Natural killer cell (primary cell): ENCODE results near the gene TP53RK. TPM values are rescaled to one million over a fixed set of nuclear protein-coding genes. Genes with fewer than 3 reads are reported as not detected.

Source experiments
- ATAC-seq, 3 donors: fragments of 150-1000 bp in 2 of 3; fragments of 200-7000 bp in 1 of 3; cut with Tn5 transposase; 1 replicate in 1 of 3; 2 replicates in 2 of 3; pipeline ENCODE4 v1.10.0; 2021; ENCODE audit warnings: mild to moderate bottlenecking in 2 of 3, moderate library complexity in 2 of 3
- DNase-seq, 2 donors: peaks; one replicate each; pipeline versions ENCODE4 v3.0.0 to v3.0.0-alpha.2; 2013 to 2021; ENCODE audit warnings: mixed read lengths in 1 of 2
- H3K27ac ChIP-seq: one replicate; pipeline ENCODE4 v1.5.1; 2013; ENCODE audit warnings: mild to moderate bottlenecking, low read length
- H3K27me3 ChIP-seq: one replicate; pipeline ENCODE4 v1.6.1; 2013; ENCODE audit warnings: low read length; ENCODE audit not compliant: control insufficient read depth, insufficient read depth
- H3K36me3 ChIP-seq: one replicate; pipeline ENCODE4 v1.6.1; 2013; ENCODE audit warnings: low read length; ENCODE audit not compliant: control insufficient read depth, insufficient read depth
- H3K4me1 ChIP-seq: one replicate; pipeline ENCODE4 v1.6.1; 2013; ENCODE audit warnings: low read length; ENCODE audit not compliant: control insufficient read depth, insufficient read depth
- H3K4me3 ChIP-seq: one replicate; pipeline ENCODE4 v1.5.1; 2013; ENCODE audit warnings: low read length
- H3K9me3 ChIP-seq: one replicate; pipeline ENCODE4 v1.6.1; 2013; ENCODE audit warnings: low read length; ENCODE audit not compliant: control insufficient read depth, insufficient read depth
- H3K27ac Mint-ChIP-seq, 2 donors: one replicate each; pipeline ENCODE4 v1.8.0; 2022; ENCODE audit warnings: mild to moderate bottlenecking in 2 of 2, mixed read lengths in 2 of 2, moderate library complexity in 1 of 2
- H3K27me3 Mint-ChIP-seq, 2 donors: one replicate each; pipeline ENCODE4 v1.8.0; 2022; ENCODE audit warnings: low read depth in 2 of 2, mixed read lengths in 2 of 2
- H3K36me3 Mint-ChIP-seq: one replicate; pipeline ENCODE4 v1.8.0; 2022; ENCODE audit warnings: mixed read lengths
- H3K4me1 Mint-ChIP-seq, 2 donors: one replicate each; pipeline ENCODE4 v1.8.0; 2022; ENCODE audit warnings: mixed read lengths in 2 of 2
- H3K4me3 Mint-ChIP-seq: one replicate; pipeline ENCODE4 v1.8.0; 2022; ENCODE audit warnings: mild to moderate bottlenecking, moderate library complexity, mixed read lengths
- H3K9me3 Mint-ChIP-seq, 2 donors: one replicate each; pipeline ENCODE4 v1.8.0; 2022; ENCODE audit warnings: mixed read lengths in 2 of 2
- WGBS: methylation state at CpG from one replicate; pipeline ENCODE4 v1.1.7; 2013; ENCODE audit warnings: missing lambda C conversion rate; ENCODE audit not compliant: insufficient coverage; 5-methylcytosine and 5-hydroxymethylcytosine counted together
- intact Hi-C: fragments of 100-400 bp; cut with micrococcal nuclease; formaldehyde crosslinking; loops from one replicate; pipeline ENCODE4 v1.14.2; 2022
- total RNA-seq, 4 donors: library from RNA; stranded (reverse); fragments of 120-200 nt in 1 of 4; gene quantifications; one replicate each; pipeline versions ENCODE4 v1.2.3 to v1.2.4, GENCODE V29; 2013 to 2022
- TF ChIP-seq, protein P1 (sequence below): fragments of 200-600 bp; IDR thresholded peaks from one replicate; pipeline ENCODE4 v1.8.0; 2022; ENCODE audit warnings: antibody characterized with exemption

The TP53RK gene
- total RNA-seq, 3 donors from 2014 or later (not counting 1 experiment from before 2014, with no cell fraction given): 5.0 to 10.4 (median 7.8) TPM

DNA sequence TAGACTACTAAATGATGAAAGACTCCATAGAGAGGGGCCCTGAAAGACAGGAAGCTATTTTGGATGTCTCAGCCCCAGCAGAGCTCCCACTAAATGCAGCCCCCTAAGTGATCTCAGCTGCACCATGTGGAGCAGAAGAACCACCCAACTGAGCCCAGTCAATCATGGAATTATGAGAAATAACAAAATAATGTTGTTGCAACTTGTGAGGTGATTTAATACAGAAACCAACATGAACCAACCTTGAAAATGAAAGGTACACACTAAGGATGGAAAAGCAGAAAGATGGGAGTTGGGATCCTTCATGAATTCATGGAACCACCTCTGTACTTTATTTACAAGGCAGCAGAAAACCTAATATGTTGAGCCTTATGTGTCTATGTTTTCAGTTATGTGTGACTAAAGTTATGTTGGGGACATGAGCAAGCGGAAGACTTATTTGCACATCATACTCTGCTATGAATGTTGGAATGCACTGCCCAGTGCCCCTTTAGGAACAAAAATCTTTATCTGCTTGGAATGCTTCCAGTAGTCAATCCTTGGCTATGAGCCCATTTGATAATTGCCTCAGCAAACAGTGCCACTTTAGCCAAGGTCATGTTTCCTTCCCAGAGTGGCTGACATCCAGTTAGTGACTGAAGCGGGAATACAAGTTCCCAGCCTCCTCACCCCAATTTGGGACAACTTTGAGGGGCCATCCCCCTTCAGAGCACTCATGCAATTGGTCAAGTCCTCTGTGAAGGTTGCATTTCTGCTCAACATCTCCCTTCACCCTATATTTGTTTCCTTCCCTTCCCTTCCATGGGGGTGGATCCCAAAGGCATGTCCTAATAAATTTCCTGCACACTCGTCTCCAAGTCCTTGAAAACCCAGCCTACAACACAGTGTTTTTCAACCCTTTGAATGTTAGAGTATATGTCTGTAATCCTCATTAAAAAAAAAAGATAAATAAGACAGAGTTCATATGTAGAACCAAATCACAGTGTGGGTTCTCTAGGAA lies 18.4 kb downstream of the TP53RK start:
- Histone ChIP-seq H3K27me3 (no peaks in the 10 kb centered on the region), H3K9me3 (peaks cover 4% of the 10 kb centered on the region), H3K4me1 (no peaks in the 10 kb centered on the region), H3K27ac (no peak overlapping the region), H3K36me3 (no peaks in the 10 kb centered on the region), H3K4me3 (no peak overlapping the region)
- ATAC-seq (no peak), DNase-seq (no peak)
- whole genome bisulfite sequencing: 93% methylated on average over 3 of the region's 3 CpGs
- TF ChIP-seq, protein P1, sequence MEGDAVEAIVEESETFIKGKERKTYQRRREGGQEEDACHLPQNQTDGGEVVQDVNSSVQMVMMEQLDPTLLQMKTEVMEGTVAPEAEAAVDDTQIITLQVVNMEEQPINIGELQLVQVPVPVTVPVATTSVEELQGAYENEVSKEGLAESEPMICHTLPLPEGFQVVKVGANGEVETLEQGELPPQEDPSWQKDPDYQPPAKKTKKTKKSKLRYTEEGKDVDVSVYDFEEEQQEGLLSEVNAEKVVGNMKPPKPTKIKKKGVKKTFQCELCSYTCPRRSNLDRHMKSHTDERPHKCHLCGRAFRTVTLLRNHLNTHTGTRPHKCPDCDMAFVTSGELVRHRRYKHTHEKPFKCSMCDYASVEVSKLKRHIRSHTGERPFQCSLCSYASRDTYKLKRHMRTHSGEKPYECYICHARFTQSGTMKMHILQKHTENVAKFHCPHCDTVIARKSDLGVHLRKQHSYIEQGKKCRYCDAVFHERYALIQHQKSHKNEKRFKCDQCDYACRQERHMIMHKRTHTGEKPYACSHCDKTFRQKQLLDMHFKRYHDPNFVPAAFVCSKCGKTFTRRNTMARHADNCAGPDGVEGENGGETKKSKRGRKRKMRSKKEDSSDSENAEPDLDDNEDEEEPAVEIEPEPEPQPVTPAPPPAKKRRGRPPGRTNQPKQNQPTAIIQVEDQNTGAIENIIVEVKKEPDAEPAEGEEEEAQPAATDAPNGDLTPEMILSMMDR: no peak
- Mint-ChIP-seq H3K27ac (no peak overlapping the region), H3K9me3 (no peaks in the 10 kb centered on the region), H3K27me3 (no peaks in the 10 kb centered on the region), H3K4me1 (no peaks in the 10 kb centered on the region), H3K36me3 (no peaks in the 10 kb centered on the region), H3K4me3 (no peak overlapping the region)
- intact Hi-C loops: no loop called here

DNA sequence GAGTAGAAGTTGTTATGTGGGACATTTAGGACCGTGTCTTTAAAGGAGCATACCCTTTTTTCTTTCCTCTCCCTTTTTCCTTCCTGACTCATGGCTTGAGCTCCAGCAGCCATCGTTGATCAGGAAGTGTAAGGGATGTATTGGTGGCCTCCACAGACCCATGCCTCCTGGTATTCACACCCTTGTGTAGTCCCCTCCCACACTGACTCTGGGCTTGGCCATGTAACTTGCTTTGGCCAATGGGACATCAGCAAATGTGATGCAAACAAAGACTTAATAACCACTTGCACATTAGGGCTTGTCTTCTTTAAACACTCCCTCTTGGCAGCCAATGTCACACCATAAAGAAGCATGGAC lies 19.0 kb downstream of the TP53RK start:
- Mint-ChIP-seq H3K36me3 (no peaks in the 10 kb centered on the region), H3K9me3 (no peaks in the 10 kb centered on the region), H3K4me1 (no peaks in the 10 kb centered on the region), H3K27ac (no peak overlapping the region), H3K4me3 (no peak overlapping the region), H3K27me3 (no peaks in the 10 kb centered on the region)
- H3K27ac ChIP-seq: no peak overlapping the region
- H3K4me3 ChIP-seq: no peak overlapping the region
- intact Hi-C loops: no loop called here
- no peak for DNase-seq
- peaks cover 4% of the 10 kb centered on the region for H3K9me3 ChIP-seq
- no peaks in the 10 kb centered on the region for H3K27me3 ChIP-seq
- WGBS: no CpG with 5 or more reads among the region's 2 CpGs
- no peaks in the 10 kb centered on the region for H3K36me3 ChIP-seq
- no peak for ATAC-seq
- TF ChIP-seq, protein P1: no peak
- H3K4me1 ChIP-seq: no peaks in the 10 kb centered on the region

GRCh38 chr20:46666818-46667515 lies 22.3 kb downstream of the TP53RK start:
- H3K4me1 ChIP-seq: no peaks in the 10 kb centered on the region
- H3K9me3 ChIP-seq: peaks cover 4% of the 10 kb centered on the region
- 91% methylated on average over 6 of the region's 6 CpGs for WGBS
- H3K4me3 ChIP-seq: no peak overlapping the region
- no peak for ATAC-seq
- H3K27me3 ChIP-seq: no peaks in the 10 kb centered on the region
- H3K36me3 ChIP-seq: no peaks in the 10 kb centered on the region
- intact Hi-C loops: no loop called here
- no peak overlapping the region for H3K4me3 Mint-ChIP-seq
- H3K4me1 Mint-ChIP-seq: no peaks in the 10 kb centered on the region
- DNase-seq: no peak
- H3K27me3 Mint-ChIP-seq: no peaks in the 10 kb centered on the region
- H3K9me3 Mint-ChIP-seq: no peaks in the 10 kb centered on the region
- TF ChIP-seq, protein P1: no peak
- no peak overlapping the region for H3K27ac Mint-ChIP-seq
- no peak overlapping the region for H3K27ac ChIP-seq
- H3K36me3 Mint-ChIP-seq: no peaks in the 10 kb centered on the region
